Astrocyte of the spinal cord (primary cell): Measurements from ENCODE around the gene PRM2.

Experiments
- DNase-seq: peaks from one replicate; pipeline ENCODE4 v3.0.0; 2011; ENCODE audit warnings: low read depth, low spot score
- H3K4me3 ChIP-seq: 2 replicates; pipeline ENCODE4 v1.5.1; 2011; ENCODE audit warnings: low read depth, mild to moderate bottlenecking, low read length, moderate library complexity
- in situ Hi-C: cut with HindIII; loops from 2 replicates; pipeline ENCODE4 v1.10.0; 2017; ENCODE audit warnings: low sequenced_read_pairs
- TF ChIP-seq, protein P1 (sequence below): IDR thresholded peaks from 2 replicates; pipeline ENCODE4 v1.5.1; 2012; ENCODE audit warnings: low read depth, mild to moderate bottlenecking, low read length, inconsistent platforms

Gene PRM2

GRCh38 chr16:11238272-11239202, 37.7 kb downstream of the PRM2 start:
- TF ChIP-seq, protein P1, sequence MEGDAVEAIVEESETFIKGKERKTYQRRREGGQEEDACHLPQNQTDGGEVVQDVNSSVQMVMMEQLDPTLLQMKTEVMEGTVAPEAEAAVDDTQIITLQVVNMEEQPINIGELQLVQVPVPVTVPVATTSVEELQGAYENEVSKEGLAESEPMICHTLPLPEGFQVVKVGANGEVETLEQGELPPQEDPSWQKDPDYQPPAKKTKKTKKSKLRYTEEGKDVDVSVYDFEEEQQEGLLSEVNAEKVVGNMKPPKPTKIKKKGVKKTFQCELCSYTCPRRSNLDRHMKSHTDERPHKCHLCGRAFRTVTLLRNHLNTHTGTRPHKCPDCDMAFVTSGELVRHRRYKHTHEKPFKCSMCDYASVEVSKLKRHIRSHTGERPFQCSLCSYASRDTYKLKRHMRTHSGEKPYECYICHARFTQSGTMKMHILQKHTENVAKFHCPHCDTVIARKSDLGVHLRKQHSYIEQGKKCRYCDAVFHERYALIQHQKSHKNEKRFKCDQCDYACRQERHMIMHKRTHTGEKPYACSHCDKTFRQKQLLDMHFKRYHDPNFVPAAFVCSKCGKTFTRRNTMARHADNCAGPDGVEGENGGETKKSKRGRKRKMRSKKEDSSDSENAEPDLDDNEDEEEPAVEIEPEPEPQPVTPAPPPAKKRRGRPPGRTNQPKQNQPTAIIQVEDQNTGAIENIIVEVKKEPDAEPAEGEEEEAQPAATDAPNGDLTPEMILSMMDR, result no peak
- in situ Hi-C loops, result no loop called here
- DNase-seq, result no peak
- no peak overlapping the region for H3K4me3 ChIP-seq

GRCh38 chr16:11236461-11237254, 39.6 kb downstream of the PRM2 start:
- TF ChIP-seq, protein P1, result no peak
- in situ Hi-C loops, result no loop called here
- DNase-seq, result no peak
- H3K4me3 ChIP-seq, result no peak overlapping the region

GRCh38 chr16:11235703-11235991, 40.6 kb downstream of the PRM2 start:
- H3K4me3 ChIP-seq, result no peak overlapping the region
- no peak for DNase-seq
- TF ChIP-seq, protein P1, result no peak
- in situ Hi-C loops, result no loop called here

DNA sequence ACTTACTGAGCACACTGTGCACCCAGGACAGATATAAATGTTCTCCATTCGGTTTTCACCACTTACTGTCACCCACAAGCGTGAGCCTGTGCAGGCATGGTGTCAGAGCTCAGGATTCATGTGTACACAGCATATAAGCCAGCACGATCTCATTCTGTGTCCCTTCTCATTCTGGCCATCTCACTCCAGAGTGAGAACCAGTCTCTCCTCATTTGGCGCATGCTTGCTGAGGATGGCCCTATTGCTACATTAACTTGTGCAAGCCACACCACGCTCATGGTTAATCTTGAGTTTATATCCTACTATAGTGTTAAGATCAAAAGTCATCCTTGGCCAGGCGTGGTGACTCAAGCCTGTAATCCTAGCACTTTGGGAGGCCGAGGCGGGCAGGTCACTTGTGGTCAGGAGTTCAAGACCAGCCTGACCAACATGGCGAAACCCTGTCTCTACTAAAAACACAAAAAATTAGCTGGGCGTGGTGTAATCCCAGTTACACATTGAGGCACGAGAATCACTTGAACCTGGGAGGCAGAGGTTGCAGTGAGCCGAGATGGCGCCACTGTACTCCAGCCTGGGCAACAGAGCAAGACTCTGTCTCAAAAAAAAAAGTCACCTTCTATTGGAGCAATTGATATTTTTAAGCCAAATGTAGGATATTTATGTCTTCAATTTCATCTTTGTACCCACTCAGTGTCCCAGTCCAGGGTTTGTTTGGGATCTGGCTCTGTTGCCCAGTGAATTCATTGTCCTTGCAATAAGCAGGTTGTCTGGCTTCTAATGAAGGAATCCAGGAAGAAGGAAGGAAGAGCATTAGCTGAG, 41.2 kb downstream of the PRM2 start:
- in situ Hi-C loops, result no loop called here
- DNase-seq, result no peak
- TF ChIP-seq, protein P1, result no peak
- H3K4me3 ChIP-seq, result no peak overlapping the region

DNA sequence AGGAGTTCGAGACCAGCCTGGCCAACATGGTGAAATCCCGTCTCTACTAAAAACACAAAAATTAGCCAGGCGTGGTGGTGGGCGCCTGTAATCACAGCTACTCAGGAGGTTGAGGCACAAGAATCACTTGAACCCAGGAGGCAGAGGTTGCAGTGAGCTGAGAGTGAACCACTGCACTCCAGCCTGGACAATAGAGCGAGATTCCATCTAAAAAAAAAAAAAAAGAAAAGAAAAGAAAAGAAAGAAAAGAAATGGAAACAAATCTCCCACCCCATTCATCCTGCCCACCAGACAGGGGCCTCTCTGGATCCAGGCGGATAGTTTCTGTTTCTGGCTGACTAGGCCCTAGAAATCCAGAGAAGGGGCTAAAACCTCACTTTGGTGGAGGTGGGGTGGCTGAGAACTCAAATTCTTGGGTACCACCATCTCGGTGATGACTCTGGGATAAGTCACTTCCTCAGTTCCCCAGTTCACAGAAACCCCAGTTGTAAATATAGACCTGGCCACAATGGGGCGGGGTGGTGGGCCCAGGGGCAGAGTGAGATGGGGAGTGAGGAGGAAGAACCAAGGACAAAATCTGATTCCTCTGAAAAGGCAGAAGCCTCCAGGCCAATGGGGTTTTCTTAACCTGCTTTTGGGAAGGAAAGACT, 42.4 kb downstream of the PRM2 start:
- in situ Hi-C loops, result no loop called here
- no peak for DNase-seq
- TF ChIP-seq, protein P1, result no peak
- H3K4me3 ChIP-seq, result no peak overlapping the region
